ENCODE results near the gene GDPD5. TPM values are rescaled to one million over a fixed set of nuclear protein-coding genes. Genes with fewer than 3 reads are reported as not detected.

Gene GDPD5
- polyA plus RNA-seq, 6 donors from 2014 or later = 0.62 to 8.2 (median 2.2) TPM; not detected in 1

DNA sequence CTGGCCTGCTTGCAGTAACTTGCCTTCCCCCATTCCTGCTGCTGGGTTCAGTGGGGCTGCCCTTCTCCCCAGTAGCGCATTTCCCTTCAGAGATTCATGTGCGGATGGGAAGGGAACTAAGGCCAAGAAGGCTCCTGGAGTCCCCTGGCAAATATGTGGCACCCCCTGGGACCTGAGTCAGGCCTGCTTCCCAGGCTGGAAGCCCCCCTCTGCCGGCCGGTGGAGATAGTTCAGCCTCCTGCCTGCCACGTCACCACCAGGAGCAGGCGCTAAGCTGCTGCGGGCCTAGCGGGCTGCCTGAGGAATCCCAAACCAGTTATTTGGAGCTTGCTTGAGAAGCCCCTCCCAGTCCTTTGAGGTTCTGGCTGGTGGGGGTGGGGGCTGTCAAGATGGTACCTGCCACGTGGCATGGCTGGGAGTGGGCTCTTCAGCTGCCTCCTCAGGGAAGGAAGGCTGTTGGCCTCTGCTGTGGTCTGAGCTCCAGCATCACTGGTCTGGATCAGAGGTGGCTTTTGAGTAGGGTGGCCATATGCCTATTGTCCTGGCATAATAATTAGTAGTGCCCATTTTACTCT, 38.3 kb upstream of the GDPD5 start:
- Mint-ChIP-seq H3K36me3 (no peaks in the 10 kb centered on the region), H3K9me3 (no peaks in the 10 kb centered on the region), H3K4me3 (peak overlapping the region in 7 of 8 donors; percentile 81 to 98 (median 96)), H3K27me3 (peaks cover 0 to 11% (median 8%) of the 10 kb centered on the region in 3 donors), H3K4me1 (peaks cover 21 to 26% (median 25%) of the 10 kb centered on the region in 3 donors), H3K27ac (peak overlapping the region in 2 of 6 donors; percentile 5 to 66)
- DNase-seq = no peak
- ATAC-seq (ENCODE audit: low read depth in 2 of 2) = no peak

GRCh38 chr11:75563501-75563977, 37.8 kb upstream of the GDPD5 start:
- Mint-ChIP-seq H3K4me3 (peak overlapping the region; percentile 81 to 98 (median 94)), H3K27ac (peak overlapping the region in 5 of 6 donors; percentile 5 to 64 (median 47)), H3K36me3 (no peaks in the 10 kb centered on the region), H3K4me1 (peaks cover 21 to 26% (median 25%) of the 10 kb centered on the region in 3 donors), H3K27me3 (peaks cover 0 to 11% (median 8%) of the 10 kb centered on the region in 3 donors), H3K9me3 (no peaks in the 10 kb centered on the region)
- DNase-seq (no peak), ATAC-seq (ENCODE audit: low read depth in 2 of 2) (no peak)

- no peaks in the 10 kb centered on the region for H3K36me3 Mint-ChIP-seq
- peaks cover 21 to 26% (median 25%) of the 10 kb centered on the region in 3 donors for H3K4me1 Mint-ChIP-seq
- ATAC-seq (ENCODE audit: low read depth in 2 of 2) = no peak
- peaks cover 0 to 12% (median 8%) of the 10 kb centered on the region in 3 donors for H3K27me3 Mint-ChIP-seq
- H3K9me3 Mint-ChIP-seq = no peaks in the 10 kb centered on the region
- peak overlapping the region; percentile 89 to 98 (median 96) for H3K4me3 Mint-ChIP-seq
- DNase-seq = no peak
- peak overlapping the region in 5 of 6 donors; percentile 15 to 87 (median 77) for H3K27ac Mint-ChIP-seq
Observed at GRCh38 chr11:75562836-75563484, 37.2 kb upstream of the GDPD5 start.

DNA sequence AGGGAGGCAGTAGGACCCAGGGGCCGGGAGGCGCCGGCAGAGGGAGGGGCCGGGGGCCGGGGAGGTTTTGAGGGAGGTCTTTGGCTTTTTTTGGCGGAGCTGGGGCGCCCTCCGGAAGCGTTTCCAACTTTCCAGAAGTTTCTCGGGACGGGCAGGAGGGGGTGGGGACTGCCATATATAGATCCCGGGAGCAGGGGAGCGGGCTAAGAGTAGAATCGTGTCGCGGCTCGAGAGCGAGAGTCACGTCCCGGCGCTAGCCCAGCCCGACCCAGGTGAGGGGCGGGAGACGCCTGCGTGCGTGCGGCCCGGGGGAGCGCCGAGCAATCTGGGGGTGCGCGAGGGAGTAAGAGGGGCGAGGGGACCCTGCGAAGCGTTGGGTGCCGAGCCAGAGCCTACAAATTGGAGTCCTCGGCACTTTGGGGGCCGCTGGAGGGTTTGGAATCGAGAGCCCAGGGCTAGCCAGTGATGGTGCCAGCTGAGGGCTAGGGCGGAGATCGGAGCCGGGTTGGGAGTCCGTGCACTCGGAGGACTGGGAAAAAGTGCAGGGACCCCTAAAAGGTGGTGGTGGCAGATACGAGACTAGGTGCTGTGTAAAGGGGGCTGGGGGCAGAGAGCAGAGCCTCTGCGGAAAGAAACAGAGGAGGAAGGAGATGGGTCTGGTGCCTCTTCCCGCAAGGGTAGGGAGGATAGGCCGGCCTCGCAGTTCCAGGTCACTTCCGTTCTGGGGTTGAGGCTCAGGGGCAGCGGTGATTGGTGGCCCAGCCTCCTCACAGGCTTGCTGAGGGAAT, 36.5 kb upstream of the GDPD5 start, which contains the start of gene SERPINH1:
TSS of gene SERPINH1 (plus strand) at position 206 of the 788 bp plus-strand sequence. CDS start 4,097 bp downstream, outside the sequence.
- peak within 1 kb of the TSS; percentile 76 to 87 (median 78) for H3K27ac Mint-ChIP-seq
- H3K36me3 Mint-ChIP-seq = no peaks in the 10 kb centered on the region
- no peaks in the 10 kb centered on the region for H3K9me3 Mint-ChIP-seq
- peak within 1 kb of the TSS; percentile 89 to 98 (median 96) for H3K4me3 Mint-ChIP-seq
- DNase-seq = peak; percentile 30
- H3K4me1 Mint-ChIP-seq = peaks cover 21 to 26% (median 25%) of the 10 kb centered on the region in 3 donors
- ATAC-seq (ENCODE audit: low read depth in 2 of 2) = peak; percentile 76 to 79
- peaks cover 1 to 19% (median 13%) of the 10 kb centered on the region in 3 donors for H3K27me3 Mint-ChIP-seq

GRCh38 chr11:75561426-75562047, 35.8 kb upstream of the GDPD5 start:
- H3K36me3 Mint-ChIP-seq = no peaks in the 10 kb centered on the region
- peak in 1 of 2 donors; percentile 75 for ATAC-seq (ENCODE audit: low read depth in 2 of 2)
- DNase-seq = no peak
- H3K27ac Mint-ChIP-seq = peak overlapping the region in 2 of 6 donors; percentile 76 to 87
- peaks cover 21 to 26% (median 25%) of the 10 kb centered on the region in 3 donors for H3K4me1 Mint-ChIP-seq
- peak overlapping the region; percentile 89 to 98 (median 96) for H3K4me3 Mint-ChIP-seq
- H3K27me3 Mint-ChIP-seq = peaks cover 6 to 24% (median 20%) of the 10 kb centered on the region in 3 donors
- H3K9me3 Mint-ChIP-seq = no peaks in the 10 kb centered on the region

DNA sequence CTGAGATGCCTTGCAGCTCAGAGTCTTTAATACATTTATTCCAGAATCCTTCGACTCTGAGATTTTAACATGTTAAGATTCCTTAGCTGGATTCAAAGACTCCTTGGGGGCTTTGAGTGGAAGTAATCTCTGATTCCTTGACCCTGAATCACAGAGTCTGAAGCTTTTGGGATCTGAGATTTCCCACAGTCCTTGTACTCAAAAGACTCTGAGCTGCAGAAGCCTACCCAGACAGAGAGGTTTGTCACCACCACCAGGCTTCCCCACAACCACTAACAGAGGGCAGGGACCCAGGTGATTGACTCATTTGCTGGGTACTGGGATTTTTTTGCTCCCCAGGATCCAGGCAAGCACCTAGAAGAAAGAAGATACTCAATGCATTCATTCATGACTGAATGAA, 34.9 kb upstream of the GDPD5 start:
- H3K4me3 Mint-ChIP-seq = peak overlapping the region; percentile 22 to 97 (median 86)
- no peaks in the 10 kb centered on the region for H3K36me3 Mint-ChIP-seq
- ATAC-seq (ENCODE audit: low read depth in 2 of 2) (no peak), DNase-seq (no peak)
- H3K27ac Mint-ChIP-seq = peak overlapping the region in 2 of 6 donors; percentile 42 to 87
- H3K4me1 Mint-ChIP-seq = peaks cover 21 to 26% (median 25%) of the 10 kb centered on the region in 3 donors
- peaks cover 10 to 24% (median 24%) of the 10 kb centered on the region in 3 donors for H3K27me3 Mint-ChIP-seq
- H3K9me3 Mint-ChIP-seq = no peaks in the 10 kb centered on the region

- no peaks in the 10 kb centered on the region for H3K9me3 Mint-ChIP-seq
- H3K4me3 Mint-ChIP-seq = peak overlapping the region in 3 of 8 donors; percentile 19 to 72 (median 21)
- H3K36me3 Mint-ChIP-seq = no peaks in the 10 kb centered on the region
- DNase-seq (no peak), ATAC-seq (ENCODE audit: low read depth in 2 of 2) (no peak)
- peak overlapping the region in 2 of 6 donors; percentile 20 to 72 for H3K27ac Mint-ChIP-seq
- H3K4me1 Mint-ChIP-seq = peaks cover 21 to 26% (median 25%) of the 10 kb centered on the region in 3 donors
- peaks cover 10 to 34% (median 34%) of the 10 kb centered on the region in 3 donors for H3K27me3 Mint-ChIP-seq
Observed at GRCh38 chr11:75558939-75559843, 33.5 kb upstream of the GDPD5 start.

- Mint-ChIP-seq H3K27ac (no peak overlapping the region), H3K36me3 (no peaks in the 10 kb centered on the region)
Observed at GRCh38 chr11:75557666-75558494, 32.1 kb upstream of the GDPD5 start.

DNA sequence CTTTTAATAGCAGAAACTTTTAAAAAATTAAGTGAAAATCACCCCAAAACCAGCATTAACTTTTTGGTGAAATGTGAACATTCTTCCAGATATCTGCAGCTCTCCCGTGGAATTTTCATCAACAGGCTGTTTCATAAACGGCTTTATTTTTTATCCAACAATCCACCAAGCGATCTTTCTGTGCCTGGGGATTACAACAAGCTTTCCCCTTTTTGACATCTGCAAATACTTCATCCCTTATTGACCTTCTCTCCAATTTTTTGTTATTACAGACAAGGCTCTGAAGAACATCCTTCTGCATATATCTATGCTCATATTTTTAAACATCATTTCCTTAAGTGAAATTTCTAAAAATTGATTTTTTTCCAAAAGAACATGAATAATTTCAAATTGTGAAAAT, 30.5 kb upstream of the GDPD5 start:
- H3K9me3 Mint-ChIP-seq = no peaks in the 10 kb centered on the region
- H3K36me3 Mint-ChIP-seq = no peaks in the 10 kb centered on the region
- H3K4me3 Mint-ChIP-seq = no peak overlapping the region
- peaks cover 10 to 34% (median 29%) of the 10 kb centered on the region in 3 donors for H3K27me3 Mint-ChIP-seq
- ATAC-seq (ENCODE audit: low read depth in 2 of 2) = no peak
- no peak overlapping the region for H3K27ac Mint-ChIP-seq
- peaks cover 0 to 2% (median under 1%) of the 10 kb centered on the region in 3 donors for H3K4me1 Mint-ChIP-seq
- no peak for DNase-seq

More at GRCh38 chr11:75557666-75558494, 32.1 kb upstream of the GDPD5 start:
- DNase-seq = no peak
- Mint-ChIP-seq H3K4me1 (peaks cover 14 to 16% (median 15%) of the 10 kb centered on the region in 3 donors), H3K27me3 (peaks cover 10 to 34% (median 34%) of the 10 kb centered on the region in 3 donors), H3K9me3 (no peaks in the 10 kb centered on the region), H3K4me3 (no peak overlapping the region)
- no peak for ATAC-seq (ENCODE audit: low read depth in 2 of 2)

DNA sequence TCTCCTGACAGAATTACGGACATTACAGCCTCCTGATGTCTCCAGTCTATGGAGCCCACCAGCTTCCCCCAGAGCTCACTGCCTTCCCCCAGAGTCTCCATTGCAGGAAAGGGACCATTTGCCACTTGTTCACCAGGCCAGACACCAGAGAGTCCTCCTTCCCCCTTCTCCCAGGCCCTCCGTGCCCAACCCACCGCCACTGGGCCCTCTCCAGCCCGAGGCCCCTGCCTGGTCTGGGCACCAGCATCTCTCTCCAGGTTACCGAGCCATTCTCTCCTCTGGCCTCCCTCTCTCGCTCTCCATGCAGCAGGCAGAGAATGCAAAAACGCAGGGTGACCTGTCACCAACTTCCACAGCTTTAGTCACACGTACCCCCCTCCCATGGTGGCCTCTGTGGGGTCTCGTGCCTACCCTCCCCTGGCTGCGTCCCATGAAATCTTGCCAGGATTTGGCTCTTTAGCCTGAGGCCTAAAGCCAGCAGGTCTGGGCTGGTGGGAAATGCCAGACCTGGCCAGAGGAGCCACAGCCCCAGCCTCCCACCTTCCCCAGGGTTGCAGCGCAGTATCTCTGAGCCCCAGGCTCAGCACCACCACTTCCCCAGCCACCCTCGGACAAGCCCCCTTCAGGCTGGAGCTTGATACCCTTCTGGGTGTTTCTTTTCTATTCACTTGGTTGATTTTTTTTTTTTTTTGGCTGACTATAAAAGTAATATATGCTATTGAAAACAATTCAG, 29.5 kb upstream of the GDPD5 start:
- Mint-ChIP-seq H3K4me3 (no peak overlapping the region), H3K27me3 (peaks cover 10 to 34% (median 29%) of the 10 kb centered on the region in 3 donors), H3K36me3 (no peaks in the 10 kb centered on the region), H3K27ac (no peak overlapping the region), H3K4me1 (peaks cover 0 to 2% (median 0%) of the 10 kb centered on the region in 3 donors), H3K9me3 (no peaks in the 10 kb centered on the region)
- DNase-seq (no peak), ATAC-seq (ENCODE audit: low read depth in 2 of 2) (no peak)
